Neural progenitor cell (in vitro differentiated cells): Measurements from ENCODE around the gene TIMP2.

Source experiments
- EZH2 ChIP-seq: fragments of 200-600 bp; sonication (generic); IDR thresholded peaks from 2 replicates; pipeline ENCODE4 v1.6.1; 2017; ENCODE audit warnings: antibody characterized with exemption, mild to moderate bottlenecking, moderate library complexity
- EZH2phosphoT487 ChIP-seq: fragments of 200-600 bp; sonication (generic); IDR thresholded peaks from 2 replicates; pipeline ENCODE4 v1.6.1; 2017; ENCODE audit warnings: antibody characterized with exemption
- TF ChIP-seq, protein P1 (sequence below): fragments of 200-600 bp; sonication (generic); IDR thresholded peaks from 2 replicates; pipeline ENCODE4 v1.5.1; 2017; ENCODE audit warnings: antibody characterized with exemption, mild to moderate bottlenecking

DNA sequence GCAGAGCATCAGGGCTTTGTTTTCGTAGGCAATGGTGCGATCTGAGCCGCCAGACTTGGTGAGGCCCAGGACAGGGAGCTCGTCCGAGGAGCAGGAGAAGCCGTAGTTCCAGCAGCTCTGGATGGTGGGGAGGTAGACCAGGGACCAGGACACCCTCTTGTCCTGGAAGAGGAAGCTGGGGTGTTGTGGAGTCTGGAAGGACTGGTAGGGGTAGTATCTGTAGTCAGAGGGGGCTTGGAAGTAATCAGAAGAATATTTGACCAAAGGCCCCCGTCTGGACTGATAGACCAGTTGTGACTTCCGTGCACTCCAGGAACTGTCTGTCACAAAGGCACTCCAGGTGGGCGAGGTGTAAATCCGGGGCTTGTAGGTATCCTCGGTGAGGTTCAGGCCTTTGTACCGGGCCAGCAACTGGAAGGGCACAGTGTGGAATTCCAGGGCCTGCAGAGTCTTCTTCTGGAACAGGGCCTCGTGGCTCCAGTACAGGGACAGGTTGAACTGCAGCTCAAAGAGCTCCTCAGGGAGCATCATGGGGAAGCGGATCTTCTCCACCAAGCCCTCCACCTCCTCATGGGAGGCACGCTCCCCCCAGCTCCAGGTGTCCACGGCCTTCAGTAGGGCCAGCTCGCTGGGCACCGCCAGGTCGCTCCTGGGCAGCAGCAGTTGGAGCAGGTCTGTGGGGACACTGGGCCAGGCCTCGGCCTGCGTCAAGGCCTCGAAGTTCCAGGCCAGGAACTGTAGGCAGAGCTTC lies 46.7 kb upstream of the TIMP2 start:
- TF ChIP-seq, protein P1, sequence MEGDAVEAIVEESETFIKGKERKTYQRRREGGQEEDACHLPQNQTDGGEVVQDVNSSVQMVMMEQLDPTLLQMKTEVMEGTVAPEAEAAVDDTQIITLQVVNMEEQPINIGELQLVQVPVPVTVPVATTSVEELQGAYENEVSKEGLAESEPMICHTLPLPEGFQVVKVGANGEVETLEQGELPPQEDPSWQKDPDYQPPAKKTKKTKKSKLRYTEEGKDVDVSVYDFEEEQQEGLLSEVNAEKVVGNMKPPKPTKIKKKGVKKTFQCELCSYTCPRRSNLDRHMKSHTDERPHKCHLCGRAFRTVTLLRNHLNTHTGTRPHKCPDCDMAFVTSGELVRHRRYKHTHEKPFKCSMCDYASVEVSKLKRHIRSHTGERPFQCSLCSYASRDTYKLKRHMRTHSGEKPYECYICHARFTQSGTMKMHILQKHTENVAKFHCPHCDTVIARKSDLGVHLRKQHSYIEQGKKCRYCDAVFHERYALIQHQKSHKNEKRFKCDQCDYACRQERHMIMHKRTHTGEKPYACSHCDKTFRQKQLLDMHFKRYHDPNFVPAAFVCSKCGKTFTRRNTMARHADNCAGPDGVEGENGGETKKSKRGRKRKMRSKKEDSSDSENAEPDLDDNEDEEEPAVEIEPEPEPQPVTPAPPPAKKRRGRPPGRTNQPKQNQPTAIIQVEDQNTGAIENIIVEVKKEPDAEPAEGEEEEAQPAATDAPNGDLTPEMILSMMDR: no peak
- TF ChIP-seq EZH2: no peak
- no peak for TF ChIP-seq EZH2phosphoT487
